ENCODE measurements around the gene COBL.

Gene COBL

DNA sequence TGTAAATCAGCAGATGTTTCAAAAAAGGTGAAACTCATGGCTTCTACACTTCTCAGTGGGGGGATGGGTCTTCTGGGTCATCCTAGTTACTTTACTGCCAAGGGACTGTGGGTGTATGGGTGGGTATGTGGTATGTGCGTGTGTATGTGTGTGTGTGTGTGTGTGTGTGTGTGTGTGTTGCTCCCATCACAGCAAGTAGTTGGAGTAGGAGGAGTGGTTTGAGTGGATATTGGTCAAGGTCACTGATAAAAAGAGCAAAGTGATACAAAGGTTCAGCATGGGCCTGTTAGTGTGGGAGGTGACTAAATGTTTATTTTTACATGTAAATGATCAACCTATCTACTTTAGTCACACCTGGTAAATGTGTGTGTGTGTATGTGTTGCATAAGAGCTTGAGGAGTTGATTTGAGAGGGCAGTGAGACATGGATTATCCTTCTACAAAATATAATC, 11.8 kb upstream of the COBL start:
- TF ChIP-seq PAX5 (IDR thresholded peaks at IDR 0.05; ENCODE audit: insufficient read depth, low read length, severe bottlenecking) (no peak), POLR2AphosphoS5 (IDR thresholded peaks at IDR 0.05; ENCODE audit: low read depth, low read length) (no peak), SPI1 (IDR thresholded peaks at IDR 0.05; ENCODE audit: low read depth, low read length) (no peak), POU2F2 (IDR thresholded peaks at IDR 0.05; ENCODE audit: low read depth, low read length) (no peak), TAF1 (IDR thresholded peaks at IDR 0.05; ENCODE audit: low read depth, low read length) (no peak), POLR2A (IDR thresholded peaks at IDR 0.05; ENCODE audit: low read depth, low read length) (no peak)
- FAIRE-seq (no peak), DNase-seq (ENCODE audit: insufficient read length, low spot score) (no peak)

DNA sequence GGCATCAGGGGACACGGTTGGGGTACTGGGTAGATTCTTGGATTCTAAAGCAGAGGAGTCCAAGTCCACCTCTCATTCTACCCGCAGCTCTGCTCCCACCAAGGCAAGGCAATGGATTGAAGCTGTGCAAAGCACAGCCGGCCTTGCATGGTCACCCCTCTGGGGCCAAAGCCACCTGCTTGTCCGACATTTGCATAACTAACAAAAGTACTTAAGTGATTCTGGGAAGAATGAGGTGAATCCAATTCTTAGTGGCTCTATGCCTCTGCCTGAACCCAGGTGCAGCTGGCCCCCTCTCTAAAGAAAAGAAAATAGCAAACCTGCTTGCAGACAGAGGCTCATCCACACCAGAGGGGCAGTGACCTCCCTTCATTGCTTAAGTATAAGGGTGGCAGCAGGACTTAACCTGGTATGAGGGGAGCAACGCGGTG, 10.7 kb upstream of the COBL start:
- TF ChIP-seq POU2F2 (IDR thresholded peaks at IDR 0.05; ENCODE audit: low read depth, low read length), result no peak
- no peak for TF ChIP-seq POLR2AphosphoS5 (IDR thresholded peaks at IDR 0.05; ENCODE audit: low read depth, low read length)
- TF ChIP-seq TAF1 (IDR thresholded peaks at IDR 0.05; ENCODE audit: low read depth, low read length), result no peak
- TF ChIP-seq PAX5 (IDR thresholded peaks at IDR 0.05; ENCODE audit: insufficient read depth, low read length, severe bottlenecking), result no peak
- TF ChIP-seq SPI1 (IDR thresholded peaks at IDR 0.05; ENCODE audit: low read depth, low read length), result no peak
- no peak for TF ChIP-seq POLR2A (IDR thresholded peaks at IDR 0.05; ENCODE audit: low read depth, low read length)
- FAIRE-seq, result no peak
- DNase-seq (ENCODE audit: insufficient read length, low spot score), result no peak

DNA sequence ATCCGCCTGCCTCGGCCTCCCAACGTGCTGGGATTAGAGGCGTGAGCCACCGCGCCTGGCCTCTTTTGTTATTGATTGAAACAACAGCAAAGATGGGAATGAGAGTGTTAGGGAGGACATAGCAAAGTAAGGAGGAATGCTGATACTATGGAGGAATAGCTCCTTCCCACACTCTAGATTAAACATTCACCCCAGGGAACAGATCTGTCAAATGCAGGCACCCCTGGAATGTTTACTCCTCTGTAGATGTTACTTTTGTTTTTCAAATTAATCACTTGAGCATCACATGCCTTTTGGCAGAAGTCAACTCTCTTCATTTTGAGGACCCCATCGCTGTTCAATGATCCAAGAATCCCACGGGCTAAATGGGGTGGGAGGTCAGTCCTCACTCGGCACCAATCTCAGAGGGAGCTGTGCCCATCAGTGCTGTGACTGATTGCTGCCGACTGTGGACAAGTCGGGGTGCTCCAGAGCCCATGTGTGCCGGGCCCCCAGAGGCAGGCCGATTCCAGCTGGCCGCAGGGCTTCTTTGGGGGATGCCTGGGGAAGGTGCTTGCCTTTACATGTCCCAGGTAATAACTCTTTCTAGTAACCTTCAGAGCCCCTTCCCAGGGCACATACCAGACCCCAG, 10.2 kb upstream of the COBL start:
- TF ChIP-seq POU2F2 (IDR thresholded peaks at IDR 0.05; ENCODE audit: low read depth, low read length), result no peak
- TF ChIP-seq SPI1 (IDR thresholded peaks at IDR 0.05; ENCODE audit: low read depth, low read length), result no peak
- no peak for TF ChIP-seq POLR2AphosphoS5 (IDR thresholded peaks at IDR 0.05; ENCODE audit: low read depth, low read length)
- no peak for TF ChIP-seq TAF1 (IDR thresholded peaks at IDR 0.05; ENCODE audit: low read depth, low read length)
- TF ChIP-seq POLR2A (IDR thresholded peaks at IDR 0.05; ENCODE audit: low read depth, low read length), result no peak
- TF ChIP-seq PAX5 (IDR thresholded peaks at IDR 0.05; ENCODE audit: insufficient read depth, low read length, severe bottlenecking), result no peak
- DNase-seq (ENCODE audit: insufficient read length, low spot score) (no peak), FAIRE-seq (no peak)

DNA sequence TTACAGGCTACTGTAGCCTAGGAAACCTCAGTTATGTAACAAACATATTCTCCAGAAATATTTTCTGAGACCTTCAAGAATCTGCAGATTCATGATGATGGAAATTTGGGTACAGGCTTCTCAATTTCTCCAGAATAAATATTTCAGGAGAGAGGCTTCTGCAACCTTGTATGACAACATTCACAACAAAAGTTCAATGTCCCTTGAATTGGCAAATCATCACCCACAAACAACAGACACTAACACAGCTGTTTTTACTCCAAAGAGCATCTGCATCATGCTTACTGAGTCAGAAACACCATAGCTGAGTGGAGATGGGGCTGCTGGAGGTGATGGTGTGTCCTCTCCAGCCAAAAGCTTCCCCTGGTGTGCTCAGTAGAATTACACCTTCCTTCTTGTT, 9.3 kb upstream of the COBL start:
- DNase-seq (ENCODE audit: insufficient read length, low spot score), result no peak
- no peak for TF ChIP-seq POU2F2 (IDR thresholded peaks at IDR 0.05; ENCODE audit: low read depth, low read length)
- TF ChIP-seq SPI1 (IDR thresholded peaks at IDR 0.05; ENCODE audit: low read depth, low read length), result no peak
- TF ChIP-seq POLR2A (IDR thresholded peaks at IDR 0.05; ENCODE audit: low read depth, low read length), result no peak
- TF ChIP-seq PAX5 (IDR thresholded peaks at IDR 0.05; ENCODE audit: insufficient read depth, low read length, severe bottlenecking), result no peak
- no peak for TF ChIP-seq POLR2AphosphoS5 (IDR thresholded peaks at IDR 0.05; ENCODE audit: low read depth, low read length)
- no peak for TF ChIP-seq TAF1 (IDR thresholded peaks at IDR 0.05; ENCODE audit: low read depth, low read length)
- no peak for FAIRE-seq

DNA sequence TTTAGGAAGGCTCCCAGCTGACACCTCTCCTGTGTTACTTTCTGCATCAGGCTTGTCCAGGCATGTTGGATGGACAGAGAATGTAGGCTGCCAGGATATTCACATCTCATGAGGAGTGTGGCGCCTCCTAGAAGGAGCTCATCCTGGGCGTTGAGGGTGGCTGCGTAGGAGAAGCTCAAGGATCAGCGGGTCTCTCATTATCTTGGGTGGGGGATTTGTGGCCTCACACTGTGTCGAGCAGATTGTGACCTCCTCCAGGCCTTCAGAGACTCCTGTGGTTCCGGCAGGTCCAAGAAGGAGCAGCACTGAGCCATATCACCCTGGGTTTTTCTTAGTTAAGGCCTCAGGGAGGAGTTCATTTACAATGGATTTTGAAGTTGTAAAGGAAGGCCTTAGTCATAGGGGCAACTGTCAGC, 8.7 kb upstream of the COBL start:
- no peak for DNase-seq (ENCODE audit: insufficient read length, low spot score)
- TF ChIP-seq POLR2AphosphoS5 (IDR thresholded peaks at IDR 0.05; ENCODE audit: low read depth, low read length) (no peak), POU2F2 (IDR thresholded peaks at IDR 0.05; ENCODE audit: low read depth, low read length) (no peak), POLR2A (IDR thresholded peaks at IDR 0.05; ENCODE audit: low read depth, low read length) (no peak), SPI1 (IDR thresholded peaks at IDR 0.05; ENCODE audit: low read depth, low read length) (no peak), TAF1 (IDR thresholded peaks at IDR 0.05; ENCODE audit: low read depth, low read length) (no peak), PAX5 (IDR thresholded peaks at IDR 0.05; ENCODE audit: insufficient read depth, low read length, severe bottlenecking) (no peak)

DNA sequence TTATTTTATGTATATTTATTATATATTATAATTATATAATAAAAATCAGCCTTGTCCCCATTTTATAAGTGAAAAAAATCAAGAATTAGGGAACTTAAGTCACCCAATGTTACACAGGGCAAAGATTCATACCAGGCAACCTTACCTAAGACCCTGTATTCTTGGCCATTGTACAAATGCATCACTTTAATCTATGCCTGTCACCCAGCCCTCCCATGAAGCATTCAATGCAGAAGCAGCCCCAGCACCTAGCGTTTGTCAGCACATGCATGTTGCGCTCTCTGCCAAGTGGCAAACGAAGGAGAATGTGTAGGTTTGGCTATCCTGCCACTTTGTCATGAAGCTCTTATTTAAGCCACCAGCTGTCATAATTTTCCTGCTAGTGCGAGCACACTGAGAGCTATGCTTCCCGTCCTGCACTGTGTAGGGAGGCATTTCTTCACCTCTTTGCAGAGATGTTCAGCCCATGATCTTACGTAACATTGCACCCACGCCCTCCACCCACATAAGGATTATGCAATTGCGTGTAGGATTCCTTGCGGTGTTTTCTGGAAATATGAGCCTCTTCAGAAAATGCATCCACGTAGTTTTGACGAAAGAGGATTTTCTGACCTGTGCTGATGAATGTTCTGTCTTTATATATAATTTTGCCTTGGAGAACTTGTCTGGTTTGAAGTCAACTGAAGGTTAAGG, 7.7 kb upstream of the COBL start:
- DNase-seq (ENCODE audit: insufficient read length, low spot score) (no peak), FAIRE-seq (no peak)
- no peak for TF ChIP-seq PAX5 (IDR thresholded peaks at IDR 0.05; ENCODE audit: insufficient read depth, low read length, severe bottlenecking)
- TF ChIP-seq TAF1 (IDR thresholded peaks at IDR 0.05; ENCODE audit: low read depth, low read length), result no peak
- TF ChIP-seq POU2F2 (IDR thresholded peaks at IDR 0.05; ENCODE audit: low read depth, low read length), result no peak
- no peak for TF ChIP-seq POLR2A (IDR thresholded peaks at IDR 0.05; ENCODE audit: low read depth, low read length)
- TF ChIP-seq POLR2AphosphoS5 (IDR thresholded peaks at IDR 0.05; ENCODE audit: low read depth, low read length), result no peak
- no peak for TF ChIP-seq SPI1 (IDR thresholded peaks at IDR 0.05; ENCODE audit: low read depth, low read length)

More for the DNA sequence above, 8.7 kb upstream of the COBL start:
- FAIRE-seq, result no peak

DNA sequence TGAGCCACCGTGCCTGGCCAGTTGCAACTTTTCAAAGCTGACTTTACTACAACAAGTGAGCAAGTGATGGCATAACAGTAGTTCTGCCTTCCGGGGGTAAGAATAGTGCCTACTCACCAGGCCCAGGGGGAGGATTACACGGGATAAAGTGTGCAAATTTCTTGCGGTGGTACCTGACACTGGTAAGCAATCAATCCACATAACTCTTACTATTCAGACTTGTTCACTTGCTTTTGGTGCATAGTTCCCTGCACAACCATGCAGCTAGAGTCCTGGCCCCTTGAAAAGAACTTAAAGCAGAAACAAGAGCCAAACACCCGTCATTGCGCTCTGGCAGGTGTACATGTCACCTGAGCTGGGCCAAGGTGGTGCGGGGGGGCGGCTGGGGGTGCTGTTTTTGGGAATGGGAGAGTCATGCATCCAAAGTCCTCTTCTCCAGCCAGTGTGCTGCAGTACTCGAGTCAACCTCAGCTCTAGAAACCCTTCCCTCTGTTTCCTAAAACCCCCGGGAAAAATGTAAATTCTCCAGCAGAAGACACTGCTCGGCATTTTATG, 5.4 kb upstream of the COBL start:
- DNase-seq (ENCODE audit: insufficient read length, low spot score) (no peak), FAIRE-seq (no peak)
- TF ChIP-seq POLR2A (IDR thresholded peaks at IDR 0.05; ENCODE audit: low read depth, low read length) (no peak), POLR2AphosphoS5 (IDR thresholded peaks at IDR 0.05; ENCODE audit: low read depth, low read length) (no peak), PAX5 (IDR thresholded peaks at IDR 0.05; ENCODE audit: insufficient read depth, low read length, severe bottlenecking) (no peak), POU2F2 (IDR thresholded peaks at IDR 0.05; ENCODE audit: low read depth, low read length) (no peak), TAF1 (IDR thresholded peaks at IDR 0.05; ENCODE audit: low read depth, low read length) (no peak)

DNA sequence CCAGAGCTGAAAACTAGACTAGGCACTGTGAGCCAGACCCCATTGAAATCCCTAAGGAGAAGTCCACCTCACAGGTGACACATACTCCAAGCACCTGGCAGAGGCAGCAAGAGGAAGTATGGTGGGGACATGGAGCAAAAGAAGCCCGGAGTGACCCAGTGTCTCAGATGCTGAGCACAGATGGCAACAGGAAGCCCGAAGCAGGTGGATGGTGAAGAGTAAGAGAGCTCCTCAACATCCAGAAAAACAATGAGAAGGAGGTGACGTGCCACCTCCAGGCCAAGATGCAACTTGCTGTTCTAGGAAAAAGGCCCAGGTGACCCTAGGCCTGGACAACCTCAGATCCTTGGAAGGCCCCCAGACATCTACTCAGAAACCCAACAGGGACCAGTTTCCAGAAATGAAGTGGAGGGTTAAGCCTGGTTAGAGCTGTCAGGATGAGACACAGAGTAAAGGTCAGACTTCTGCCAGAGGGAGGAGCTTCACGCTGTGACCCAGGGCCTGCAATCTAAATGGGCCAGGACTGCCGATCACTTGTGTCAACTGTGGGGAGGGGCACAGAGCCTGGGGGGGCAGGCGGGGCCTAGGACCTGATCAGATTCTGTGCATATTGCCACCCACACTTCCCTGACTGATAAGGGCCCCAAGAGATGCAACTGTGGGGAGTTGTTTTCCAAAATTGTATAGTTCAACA, 2.4 kb upstream of the COBL start:
- FAIRE-seq, result no peak
- DNase-seq (ENCODE audit: insufficient read length, low spot score), result no peak
- TF ChIP-seq SPI1 (IDR thresholded peaks at IDR 0.05; ENCODE audit: low read depth, low read length) (no peak), PAX5 (IDR thresholded peaks at IDR 0.05; ENCODE audit: insufficient read depth, low read length, severe bottlenecking) (no peak), POLR2AphosphoS5 (IDR thresholded peaks at IDR 0.05; ENCODE audit: low read depth, low read length) (no peak), TAF1 (IDR thresholded peaks at IDR 0.05; ENCODE audit: low read depth, low read length) (no peak), POU2F2 (IDR thresholded peaks at IDR 0.05; ENCODE audit: low read depth, low read length) (no peak), POLR2A (IDR thresholded peaks at IDR 0.05; ENCODE audit: low read depth, low read length) (no peak)

DNA sequence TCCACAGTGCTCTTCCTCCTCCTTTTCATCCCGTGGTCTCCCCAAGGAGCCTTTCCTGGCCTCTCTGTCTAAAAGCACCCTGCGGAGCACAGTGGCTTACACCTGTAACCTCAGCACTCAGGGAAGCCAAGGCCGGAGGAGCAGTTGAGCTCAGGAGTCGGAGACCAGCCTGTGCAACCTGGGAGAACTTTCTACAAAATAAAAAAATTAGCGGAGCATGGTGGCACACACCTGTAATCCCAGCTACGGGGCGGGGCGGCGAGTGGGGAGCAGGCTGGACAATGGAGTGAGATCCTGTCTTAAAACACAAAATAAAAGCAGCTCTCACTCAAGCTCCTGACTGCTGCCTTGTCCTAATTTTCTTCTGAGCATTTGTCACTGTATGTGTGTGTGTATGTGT, 1.4 kb upstream of the COBL start:
- FAIRE-seq (no peak), DNase-seq (ENCODE audit: insufficient read length, low spot score) (no peak)
- TF ChIP-seq SPI1 (IDR thresholded peaks at IDR 0.05; ENCODE audit: low read depth, low read length) (no peak), PAX5 (IDR thresholded peaks at IDR 0.05; ENCODE audit: insufficient read depth, low read length, severe bottlenecking) (no peak), POLR2AphosphoS5 (IDR thresholded peaks at IDR 0.05; ENCODE audit: low read depth, low read length) (no peak), POU2F2 (IDR thresholded peaks at IDR 0.05; ENCODE audit: low read depth, low read length) (no peak), TAF1 (IDR thresholded peaks at IDR 0.05; ENCODE audit: low read depth, low read length) (no peak), POLR2A (IDR thresholded peaks at IDR 0.05; ENCODE audit: low read depth, low read length) (no peak)
